Measurements from ENCODE around the gene TOB1. TPM values are rescaled to one million over a fixed set of nuclear protein-coding genes. Genes with fewer than 3 reads are reported as not detected.
A peak's percentile ranks its signal among the peaks of the same experiment; 100 is the strongest.
"Not testable (repeated sequence)": the region's sequence is repeated elsewhere in the genome, so short reads cannot be mapped to it uniquely, and the experiment has no call there.

TOB1 gene
- total RNA-seq, 1 experiment from 2014 or later: 12.4 TPM

GRCh38 chr17:50884439-50885311, 18.5 kb upstream of the TOB1 start:
- no peaks in the 10 kb centered on the region for H3K27me3 ChIP-seq
- H3K9me3 ChIP-seq (replicated peaks): 0 out of 2 replicates have a peak, but pooled peaks cover 2% of the 10 kb centered on the region
- H3K4me3 ChIP-seq: no peak overlapping the region
- H3K4me1 ChIP-seq: no peaks in the 10 kb centered on the region
- H3K27ac ChIP-seq: no peak overlapping the region
- no peak for DNase-seq
- H3K36me3 ChIP-seq: no peaks in the 10 kb centered on the region

DNA sequence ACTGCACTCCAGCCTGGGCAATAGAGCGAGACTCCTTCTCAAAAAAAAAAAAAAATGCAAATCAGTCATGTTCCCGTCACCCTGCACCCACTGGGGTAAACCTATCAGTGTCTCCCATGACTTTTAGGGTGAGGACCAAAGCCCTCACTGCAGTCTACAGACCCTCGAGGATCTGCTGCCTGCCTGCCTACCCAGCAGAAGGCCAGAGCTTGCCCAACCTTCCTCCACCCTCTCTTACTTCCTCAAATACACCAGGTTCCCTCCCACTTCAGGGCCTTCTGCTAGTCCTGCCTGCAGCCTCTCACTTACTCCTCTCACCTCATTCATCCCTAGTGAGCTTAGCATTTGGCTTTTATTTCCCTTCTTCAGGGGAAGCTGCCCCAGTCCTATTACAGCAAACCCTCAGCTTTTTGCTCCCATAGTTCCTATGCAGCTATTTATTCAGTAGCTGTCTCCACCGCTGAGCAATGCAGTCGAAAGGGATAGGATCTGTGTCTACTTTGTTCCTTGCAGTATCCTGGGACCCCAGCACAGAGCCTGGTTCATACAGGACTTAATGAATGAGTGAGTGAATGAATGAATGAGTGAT, 17.8 kb upstream of the TOB1 start:
- H3K4me3 ChIP-seq: no peak overlapping the region
- 0 out of 2 replicates have a peak, but pooled peaks cover 2% of the 10 kb centered on the region for H3K9me3 ChIP-seq (replicated peaks)
- H3K36me3 ChIP-seq: no peaks in the 10 kb centered on the region
- H3K27ac ChIP-seq: no peak overlapping the region
- no peaks in the 10 kb centered on the region for H3K27me3 ChIP-seq
- no peaks in the 10 kb centered on the region for H3K4me1 ChIP-seq
- no peak for DNase-seq

GRCh38 chr17:50882851-50883250, 16.7 kb upstream of the TOB1 start:
- Histone ChIP-seq H3K27me3 (no peaks in the 10 kb centered on the region), H3K27ac (no peak overlapping the region), H3K36me3 (no peaks in the 10 kb centered on the region), H3K4me1 (no peaks in the 10 kb centered on the region), H3K4me3 (no peak overlapping the region), H3K9me3 (replicated peaks) (0 out of 2 replicates have a peak, but pooled peaks cover 2% of the 10 kb centered on the region)
- DNase-seq: no peak

DNA sequence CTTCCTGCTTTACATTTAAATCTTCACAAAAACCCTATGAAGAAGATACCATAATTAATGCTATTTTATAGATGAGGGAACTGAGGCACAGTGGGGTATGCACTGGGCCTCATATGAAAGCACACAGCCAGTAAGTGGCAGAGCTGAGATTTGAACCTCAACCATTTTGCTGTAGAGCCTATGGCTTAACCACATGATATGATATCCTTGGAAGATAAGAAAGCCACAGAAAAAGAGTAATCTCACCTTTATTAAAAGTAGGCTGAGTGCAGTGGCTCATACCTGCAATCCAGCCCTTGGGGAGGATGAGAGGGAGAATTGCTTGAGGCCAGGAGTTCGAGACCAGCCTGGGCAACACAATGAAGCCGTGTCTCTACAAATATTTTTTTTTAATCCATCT, 15.0 kb upstream of the TOB1 start:
- no peak overlapping the region for H3K4me3 ChIP-seq
- H3K4me1 ChIP-seq: no peaks in the 10 kb centered on the region
- H3K27me3 ChIP-seq: no peaks in the 10 kb centered on the region
- no peak for DNase-seq
- 0 out of 2 replicates have a peak, but pooled peaks cover 2% of the 10 kb centered on the region for H3K9me3 ChIP-seq (replicated peaks)
- no peaks in the 10 kb centered on the region for H3K36me3 ChIP-seq
- H3K27ac ChIP-seq: no peak overlapping the region

GRCh38 chr17:50879086-50879485, 12.9 kb upstream of the TOB1 start:
- H3K27ac ChIP-seq: no peak overlapping the region
- no peak for DNase-seq
- no peak overlapping the region for H3K4me3 ChIP-seq
- H3K36me3 ChIP-seq: no peaks in the 10 kb centered on the region
- H3K9me3 ChIP-seq (replicated peaks): 0 out of 2 replicates have a peak, but pooled peaks cover 2% of the 10 kb centered on the region
- no peaks in the 10 kb centered on the region for H3K27me3 ChIP-seq
- H3K4me1 ChIP-seq: no peaks in the 10 kb centered on the region

DNA sequence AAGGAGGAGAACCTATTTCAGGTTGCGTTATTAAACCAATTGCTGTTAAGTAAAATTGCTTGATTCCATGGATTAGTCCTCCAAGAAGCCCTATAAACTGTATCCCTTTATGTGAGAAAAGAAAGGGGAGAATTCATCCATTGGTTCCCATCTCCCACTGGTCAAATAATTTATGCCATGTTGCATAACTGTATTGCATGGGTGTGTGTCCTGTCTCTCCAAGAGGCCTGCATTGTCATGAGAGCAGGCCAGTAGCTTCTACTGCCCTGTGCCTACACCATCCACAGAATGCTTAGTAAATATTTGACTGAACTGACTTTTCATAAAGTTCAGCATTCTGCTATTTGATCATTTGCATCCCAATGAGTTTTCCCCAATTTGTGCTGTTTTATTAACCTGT, 11.7 kb upstream of the TOB1 start:
- no peak for DNase-seq
- Histone ChIP-seq H3K4me3 (no peak overlapping the region), H3K36me3 (no peaks in the 10 kb centered on the region), H3K27me3 (no peaks in the 10 kb centered on the region), H3K4me1 (no peaks in the 10 kb centered on the region), H3K27ac (no peak overlapping the region), H3K9me3 (replicated peaks) (0 out of 2 replicates have a peak, but pooled peaks cover 2% of the 10 kb centered on the region)

DNA sequence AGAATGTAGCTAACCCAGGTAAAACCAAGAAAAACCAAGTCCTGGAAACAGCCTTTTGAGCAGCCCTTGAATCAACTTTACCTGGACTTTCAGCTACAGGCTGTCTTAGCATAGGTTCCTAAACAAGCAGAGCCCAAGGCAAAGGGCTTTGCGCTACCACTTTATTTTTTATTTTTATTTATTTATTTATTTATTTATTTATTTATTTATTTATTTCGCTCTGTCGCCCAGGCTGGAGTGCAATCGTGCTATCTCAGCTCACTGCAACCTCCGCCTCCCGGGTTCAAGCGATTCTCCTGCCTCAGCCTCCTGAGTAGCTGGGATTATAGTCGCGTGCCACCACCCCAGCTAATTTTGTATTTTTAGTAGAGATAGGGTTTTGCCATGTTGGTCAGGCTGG, 10.9 kb upstream of the TOB1 start:
- H3K9me3 ChIP-seq (replicated peaks); DNase-seq; H3K4me3 ChIP-seq; H3K4me1 ChIP-seq; H3K27me3 ChIP-seq; H3K27ac ChIP-seq; H3K36me3 ChIP-seq: not testable (repeated sequence)

DNA sequence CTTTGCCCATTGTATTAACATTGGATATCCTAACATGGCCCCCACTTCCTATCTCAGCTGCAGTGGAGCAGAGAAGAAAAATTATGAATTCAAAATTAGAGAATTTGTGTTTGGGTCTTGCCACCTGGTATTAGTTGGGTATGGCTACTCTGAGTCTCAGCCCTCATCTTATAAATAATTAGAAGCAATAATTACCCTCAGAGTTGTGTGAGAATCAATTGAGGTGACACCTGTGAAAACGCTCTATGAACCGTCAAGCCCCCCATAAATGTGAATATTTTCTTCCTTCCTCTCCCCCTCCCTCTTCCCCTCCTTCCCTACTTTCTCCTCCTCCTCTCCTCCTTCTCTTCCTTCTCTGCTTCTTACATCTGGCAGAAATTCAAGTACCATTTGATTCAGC, 8.9 kb upstream of the TOB1 start:
- Histone ChIP-seq H3K4me3 (no peak overlapping the region), H3K4me1 (no peaks in the 10 kb centered on the region), H3K36me3 (no peaks in the 10 kb centered on the region), H3K9me3 (replicated peaks) (0 out of 2 replicates have a peak, but pooled peaks cover 1% of the 10 kb centered on the region), H3K27me3 (no peaks in the 10 kb centered on the region), H3K27ac (no peak overlapping the region)
- no peak for DNase-seq

DNA sequence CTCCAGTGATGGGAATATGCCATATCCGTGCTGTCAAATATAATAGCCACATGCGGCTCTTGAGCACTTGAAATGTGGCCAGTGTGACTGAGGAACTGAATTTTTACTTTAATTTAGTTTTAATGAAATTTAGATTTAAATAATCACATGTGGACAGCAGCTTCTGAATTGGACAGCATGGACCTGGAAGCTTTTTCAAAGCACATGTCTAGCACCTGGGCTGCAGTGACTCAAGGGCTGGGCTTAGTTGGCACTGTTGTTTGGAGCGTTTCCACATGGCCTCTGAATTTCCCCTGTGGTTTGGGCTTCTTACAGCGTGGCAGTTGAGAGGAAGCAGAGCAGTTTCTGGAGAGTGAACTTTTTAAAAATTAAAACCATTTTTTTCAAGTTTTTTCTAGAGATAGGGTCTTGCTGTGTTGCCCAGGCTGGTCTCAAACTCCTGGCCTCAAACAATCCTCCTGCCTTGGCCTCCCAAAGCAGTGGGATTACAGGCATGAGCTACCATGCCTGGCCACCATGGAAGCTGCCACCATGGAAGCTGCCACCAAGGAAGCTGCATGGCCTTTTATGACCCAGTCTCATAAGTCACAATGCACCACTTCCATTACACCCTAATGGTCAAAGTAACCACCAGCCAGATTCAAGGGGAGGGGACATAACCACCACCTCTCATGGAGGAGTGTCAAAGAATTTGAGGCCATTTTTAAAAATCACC, 6.7 kb upstream of the TOB1 start:
- no peaks in the 10 kb centered on the region for H3K36me3 ChIP-seq
- H3K9me3 ChIP-seq (replicated peaks): no peaks in the 10 kb centered on the region
- H3K27me3 ChIP-seq: no peaks in the 10 kb centered on the region
- no peak overlapping the region for H3K27ac ChIP-seq
- no peak for DNase-seq
- H3K4me3 ChIP-seq: no peak overlapping the region
- H3K4me1 ChIP-seq: peaks cover 5% of the 10 kb centered on the region; the same call in 1 of the 2 replicates

DNA sequence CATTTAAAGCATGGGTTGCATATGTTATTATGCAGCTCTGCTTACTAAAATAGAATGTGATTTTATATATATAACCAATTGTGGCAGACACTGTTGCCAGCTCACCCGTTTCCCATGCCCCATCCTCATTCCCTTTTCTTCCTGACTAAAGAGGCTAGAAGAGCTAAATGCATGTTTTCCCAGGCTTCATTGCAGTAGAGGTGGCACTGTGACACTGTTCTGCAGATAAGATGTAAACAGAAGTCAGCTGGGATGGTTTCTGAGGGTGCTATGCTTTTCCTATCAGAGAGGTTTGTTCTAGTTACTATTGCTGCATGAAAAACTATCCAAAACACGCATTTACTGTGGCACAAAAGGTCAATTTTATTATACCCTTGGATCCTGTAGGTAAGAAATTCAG, 5.7 kb upstream of the TOB1 start:
- no peaks in the 10 kb centered on the region for H3K9me3 ChIP-seq (replicated peaks)
- no peak overlapping the region for H3K27ac ChIP-seq
- no peaks in the 10 kb centered on the region for H3K36me3 ChIP-seq
- DNase-seq: no peak
- peaks cover 5% of the 10 kb centered on the region; the same call in 1 of the 2 replicates for H3K4me1 ChIP-seq
- no peak overlapping the region for H3K4me3 ChIP-seq
- H3K27me3 ChIP-seq: no peaks in the 10 kb centered on the region

DNA sequence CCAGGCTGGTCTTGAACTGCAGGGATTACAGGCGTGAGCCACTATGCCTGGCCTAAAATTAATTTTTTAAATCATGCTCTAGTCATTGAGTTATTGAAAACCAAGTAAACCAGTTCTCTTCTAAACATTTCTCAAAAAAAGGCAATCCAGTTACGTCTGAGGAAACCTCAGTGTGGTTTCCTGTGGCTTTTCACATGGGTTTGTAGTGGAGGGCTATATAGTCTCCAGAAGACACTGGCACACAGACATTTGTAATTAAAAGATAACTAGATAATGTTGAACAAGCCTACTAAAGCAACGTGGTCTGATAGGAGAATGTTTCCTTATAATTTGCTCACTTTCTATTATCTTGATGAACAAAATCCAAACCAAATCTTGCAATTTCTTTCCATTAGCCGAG, 5.2 kb upstream of the TOB1 start:
- H3K36me3 ChIP-seq: no peaks in the 10 kb centered on the region
- H3K4me3 ChIP-seq: no peak overlapping the region
- peaks cover 5% of the 10 kb centered on the region; the same call in 1 of the 2 replicates for H3K4me1 ChIP-seq
- no peaks in the 10 kb centered on the region for H3K9me3 ChIP-seq (replicated peaks)
- H3K27ac ChIP-seq: no peak overlapping the region
- no peak for DNase-seq
- H3K27me3 ChIP-seq: no peaks in the 10 kb centered on the region

DNA sequence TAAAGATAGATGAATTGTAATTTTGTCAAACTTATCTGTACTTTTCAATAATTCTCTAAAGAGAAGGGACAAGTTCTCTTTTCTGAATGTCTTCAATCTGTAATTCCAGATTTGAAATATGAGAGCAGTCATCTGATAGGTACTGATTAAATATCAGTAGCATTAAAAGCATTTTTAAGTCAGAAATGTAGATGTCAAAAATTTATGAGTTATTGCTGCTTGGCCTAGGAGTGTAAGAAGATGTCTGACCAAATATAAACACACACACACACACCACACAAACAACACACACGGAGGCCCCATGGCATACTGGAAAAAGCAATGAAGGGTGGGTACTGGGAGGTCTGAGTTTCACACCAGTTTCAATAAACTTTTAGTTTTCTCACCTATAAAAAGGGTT, 2.4 kb upstream of the TOB1 start:
- no peaks in the 10 kb centered on the region for H3K9me3 ChIP-seq (replicated peaks)
- H3K27me3 ChIP-seq: no peaks in the 10 kb centered on the region
- no peak for DNase-seq
- peaks cover 5% of the 10 kb centered on the region; the same call in 1 of the 2 replicates for H3K4me1 ChIP-seq
- no peaks in the 10 kb centered on the region for H3K36me3 ChIP-seq
- H3K27ac ChIP-seq: no peak overlapping the region
- no peak overlapping the region for H3K4me3 ChIP-seq

DNA sequence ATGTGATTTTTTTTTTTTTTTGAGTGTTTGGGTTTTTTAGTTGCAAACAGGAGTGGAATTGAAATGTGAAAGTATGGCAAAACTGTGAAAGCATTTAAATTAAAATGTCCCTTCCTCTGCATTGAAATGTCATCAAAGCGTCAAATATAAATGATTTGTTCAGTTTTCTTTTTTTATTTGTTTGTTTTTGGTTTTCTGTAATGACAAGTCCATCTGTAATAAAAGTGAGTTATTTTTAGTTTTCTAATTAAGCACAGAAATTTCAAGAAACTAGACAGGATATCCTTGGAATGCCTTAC, 1.9 kb upstream of the TOB1 start:
- Histone ChIP-seq H3K9me3 (replicated peaks) (no peaks in the 10 kb centered on the region), H3K4me3 (peak overlapping the region; percentile 94), H3K27ac (no peak overlapping the region), H3K4me1 (peaks cover 7% of the 10 kb centered on the region; the same call in 1 of the 2 replicates), H3K27me3 (no peaks in the 10 kb centered on the region), H3K36me3 (peaks cover 5% of the 10 kb centered on the region)
- no peak for DNase-seq

DNA sequence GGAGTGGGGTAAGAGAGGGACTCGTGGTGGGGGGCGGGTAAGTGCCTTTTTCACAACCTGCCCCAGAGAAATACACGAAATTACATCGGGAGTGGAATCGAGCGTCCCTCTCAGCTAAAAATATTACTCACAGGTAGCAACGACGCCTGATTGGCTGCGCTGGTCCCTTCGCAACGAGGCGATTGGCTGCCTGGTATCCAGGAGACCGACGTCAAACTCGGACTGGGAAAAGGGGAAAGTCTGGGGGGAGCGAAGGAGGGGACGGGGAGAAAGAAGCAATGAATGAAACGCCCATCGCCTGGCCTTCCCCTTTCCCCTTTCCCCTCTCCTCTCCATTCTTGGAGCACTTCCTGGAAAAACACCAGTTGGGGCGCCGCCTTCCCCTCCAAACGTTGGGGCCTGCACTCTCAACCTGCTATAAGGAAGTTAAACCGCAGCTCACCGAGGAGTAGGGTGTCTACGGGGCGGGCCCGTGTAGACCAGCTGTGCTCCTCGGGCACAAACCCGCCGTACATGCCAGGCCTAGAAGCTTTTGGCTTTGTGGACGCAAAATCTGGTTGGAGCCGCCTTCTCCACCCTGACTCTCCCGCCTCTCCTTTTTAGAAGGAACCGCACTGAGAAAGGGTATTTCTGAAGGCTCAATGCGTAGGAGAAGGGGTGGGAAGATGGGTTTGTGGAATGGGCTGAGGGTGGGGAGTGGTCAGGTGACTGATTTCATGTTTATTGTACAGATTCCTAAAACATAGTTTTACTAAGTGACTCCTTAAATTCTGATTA, 1.4 kb upstream of the TOB1 start:
- H3K9me3 ChIP-seq (replicated peaks): no peaks in the 10 kb centered on the region
- H3K27me3 ChIP-seq: no peaks in the 10 kb centered on the region
- H3K4me1 ChIP-seq: peaks cover 9% of the 10 kb centered on the region; the same call in 1 of the 2 replicates
- peak overlapping the region; percentile 71 for H3K27ac ChIP-seq
- peaks cover 6% of the 10 kb centered on the region for H3K36me3 ChIP-seq
- peak; percentile 90 to 93 for DNase-seq
- H3K4me3 ChIP-seq: peak overlapping the region; percentile 94
